BLaER1 treated with 17β-estradiol and CSF1 and Interleukin-3, amounts not matched to agents 10 nM and 100 nM (cell line): ENCODE data around the gene PAM16.

Experiments
- H3K27ac ChIP-seq, 11 experiments: shearing (Covaris generic); formaldehyde crosslinking; 2 replicates each; pipeline ENCODE4 v1.8.1; 2022
- H3K27me3 ChIP-seq, 11 experiments: shearing (Covaris generic); formaldehyde crosslinking; 2 replicates each; pipeline ENCODE4 v1.8.1; 2022
- H3K36me3 ChIP-seq, 11 experiments: shearing (Covaris generic); formaldehyde crosslinking; 2 replicates each; pipeline ENCODE4 v1.8.1; 2022
- H3K4me1 ChIP-seq, 10 experiments: shearing (Covaris generic); formaldehyde crosslinking; 2 replicates each; pipeline ENCODE4 v1.8.1; 2022
- H3K4me2 ChIP-seq, 11 experiments: shearing (Covaris generic); formaldehyde crosslinking; 2 replicates each; pipeline ENCODE4 v1.8.1; 2022
- H3K4me3 ChIP-seq, 10 experiments: shearing (Covaris generic); formaldehyde crosslinking; 2 replicates each; pipeline ENCODE4 v1.8.1; 2022
- H3K9ac ChIP-seq, 11 experiments: shearing (Covaris generic); formaldehyde crosslinking; 2 replicates each; pipeline ENCODE4 v1.8.1; 2022
- H3K9me3 ChIP-seq, 11 experiments: shearing (Covaris generic); formaldehyde crosslinking; replicated peaks in 1 of 11; 2 replicates each; pipeline ENCODE4 v1.8.1; 2022
- H4K20me1 ChIP-seq, 11 experiments: shearing (Covaris generic); formaldehyde crosslinking; 2 replicates each; pipeline ENCODE4 v1.8.1; 2022
- Cebpa-rat ChIP-seq, 11 experiments: shearing (Covaris generic); IDR thresholded peaks; 2 replicates each; pipeline ENCODE4 v1.8.1; 2022

PAM16 gene

DNA sequence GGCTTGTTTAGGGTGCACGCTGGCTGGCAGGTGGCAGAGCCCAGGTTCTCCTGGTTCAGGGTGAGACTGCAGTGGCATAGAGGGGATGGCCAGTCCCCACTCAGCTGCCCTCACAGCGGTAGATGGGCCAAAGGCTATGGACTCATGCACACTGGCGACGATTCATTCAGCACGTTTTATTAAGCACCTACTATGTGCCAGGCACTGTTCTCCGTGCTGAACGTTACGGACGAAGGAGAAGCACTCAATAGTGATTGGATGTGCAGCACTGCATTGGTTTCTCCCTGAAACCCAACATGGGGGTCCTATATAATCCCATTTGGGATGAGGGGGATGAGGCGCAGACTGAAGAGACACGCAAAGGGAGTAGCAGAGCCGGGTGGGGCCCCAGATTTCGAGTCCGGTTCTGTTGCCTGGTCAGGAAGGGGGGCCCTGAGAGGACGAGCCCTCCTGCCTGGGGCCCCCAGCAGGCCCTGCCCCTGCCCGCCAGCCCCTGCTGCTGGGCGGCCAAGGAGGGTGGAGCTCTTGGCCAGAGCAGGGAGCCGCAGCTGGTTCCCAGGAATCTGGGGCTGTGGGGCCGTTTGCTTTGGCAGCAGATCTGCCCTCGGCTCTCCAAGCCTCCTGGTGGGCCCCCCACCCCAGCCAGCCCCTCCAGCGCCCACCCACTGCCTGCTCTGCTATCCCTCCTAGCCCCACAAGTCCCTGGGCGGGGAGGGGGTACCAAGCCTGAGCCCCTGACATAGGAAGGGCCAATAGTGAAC is 26.4 kb downstream of the PAM16 start:
- no peak for TF ChIP-seq Cebpa-rat (IDR thresholded peaks at IDR 0.05)
- no peaks in the 10 kb centered on the region for H3K27me3 ChIP-seq
- H3K4me1 ChIP-seq = peaks cover 69 to 97% (median 91%) of the 10 kb centered on the region in 10 experiments
- no peaks in the 10 kb centered on the region for H3K36me3 ChIP-seq
- no peaks in the 10 kb centered on the region for H3K9me3 ChIP-seq
- no peak overlapping the region for H3K4me3 ChIP-seq
- H3K4me2 ChIP-seq = peak overlapping the region; percentile 62 to 99 (median 83)
- H4K20me1 ChIP-seq = peaks cover 25 to 90% (median 58%) of the 10 kb centered on the region in 11 experiments; a peak in 21 of 22 replicates
- peak overlapping the region in 9 of 11 experiments; percentile 5 to 63 (median 48); a peak in 11 of 22 replicates for H3K9ac ChIP-seq
- peak overlapping the region in 7 of 11 experiments; percentile 22 to 71 (median 40); a peak in 13 of 22 replicates for H3K27ac ChIP-seq

DNA sequence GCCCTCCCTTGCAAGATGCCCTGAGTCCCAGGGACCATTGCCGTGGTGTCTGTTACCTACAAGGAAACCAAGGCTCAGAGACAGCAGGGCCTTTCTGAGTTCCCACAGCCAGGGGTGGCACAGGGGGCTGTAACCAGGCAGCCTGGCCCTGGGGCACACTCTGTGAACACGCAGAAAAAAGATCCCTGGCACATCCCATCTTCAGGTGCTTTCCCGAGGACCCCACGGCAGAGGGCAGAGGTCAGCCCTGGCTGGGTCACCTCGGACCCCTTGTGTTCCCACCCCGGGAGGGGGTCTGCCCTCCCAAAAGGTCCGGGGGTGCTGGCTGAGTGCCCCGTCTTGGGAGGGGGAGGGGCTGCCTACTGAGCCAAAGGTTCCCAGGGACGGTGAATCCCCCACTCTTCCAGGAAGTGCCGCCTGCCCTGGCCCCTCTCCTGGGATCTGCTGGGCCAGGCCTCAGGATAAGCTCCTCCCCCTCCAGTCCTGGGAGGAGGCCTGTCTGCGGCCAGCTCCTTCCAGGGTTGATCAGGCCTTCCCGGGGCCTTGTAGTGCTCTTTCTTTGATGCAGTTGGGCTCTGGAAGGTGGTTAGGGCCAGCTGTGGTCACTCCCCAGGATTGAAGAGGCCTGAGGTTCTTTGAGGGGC is 27.2 kb downstream of the PAM16 start:
- Histone ChIP-seq H3K27ac (peak overlapping the region in 9 of 11 experiments; percentile 10 to 71 (median 40); a peak in 16 of 22 replicates), H3K4me1 (peaks cover 69 to 97% (median 91%) of the 10 kb centered on the region in 10 experiments), H3K4me2 (peak overlapping the region; percentile 62 to 99 (median 83)), H3K9me3 (no peaks in the 10 kb centered on the region), H4K20me1 (peaks cover 32 to 90% (median 65%) of the 10 kb centered on the region in 11 experiments; a peak in 21 of 22 replicates), H3K4me3 (no peak overlapping the region; a peak in 1 of 20 replicates), H3K36me3 (no peaks in the 10 kb centered on the region), H3K9ac (peak overlapping the region; percentile 5 to 63 (median 31); a peak in 16 of 22 replicates), H3K27me3 (no peaks in the 10 kb centered on the region)
- no peak for TF ChIP-seq Cebpa-rat (IDR thresholded peaks at IDR 0.05)

DNA sequence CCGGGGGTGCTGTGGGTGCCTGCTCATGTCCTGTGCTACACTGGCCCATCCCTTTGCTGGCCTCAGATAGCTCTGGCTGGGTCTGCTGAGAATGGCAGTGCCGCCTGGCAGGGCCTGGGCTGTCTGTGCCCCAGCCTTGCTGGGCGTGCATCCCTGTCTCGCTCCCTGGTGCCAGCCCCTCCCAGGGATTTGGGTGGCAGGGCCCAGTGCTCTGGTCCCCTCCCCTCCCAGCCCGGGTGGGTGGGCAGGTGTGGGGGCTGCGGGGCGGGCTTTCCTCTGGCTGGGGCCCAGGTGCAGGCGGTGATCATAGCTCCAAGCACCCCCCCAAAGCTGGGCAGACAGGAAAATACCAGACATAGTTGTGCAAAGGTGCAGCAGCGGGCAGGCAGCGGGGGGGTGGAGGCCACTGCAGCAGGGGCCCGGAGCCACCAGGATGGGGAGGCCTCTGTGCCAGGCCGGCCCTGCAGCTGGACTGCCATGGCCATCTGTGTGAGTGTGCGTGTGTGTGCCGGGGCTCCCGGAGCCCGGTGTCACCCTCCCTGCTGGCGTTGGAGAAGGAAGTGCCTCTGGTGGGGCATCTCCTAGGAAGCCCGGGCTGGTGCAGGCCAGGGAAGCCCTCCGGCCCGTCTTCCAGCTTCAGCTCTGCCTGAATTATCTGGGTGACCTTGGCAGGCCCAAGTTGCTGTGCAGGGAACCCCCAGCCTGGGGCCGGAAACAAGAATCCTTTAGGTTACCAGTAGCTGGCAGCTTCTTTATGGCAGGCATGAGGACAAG is 27.9 kb downstream of the PAM16 start:
- Histone ChIP-seq H3K4me2 (peak overlapping the region; percentile 62 to 99 (median 83); a peak in 21 of 22 replicates), H3K9ac (peak overlapping the region in 9 of 11 experiments; percentile 5 to 63 (median 48); a peak in 13 of 22 replicates), H3K36me3 (no peaks in the 10 kb centered on the region), H3K9me3 (no peaks in the 10 kb centered on the region), H3K27me3 (no peaks in the 10 kb centered on the region), H3K27ac (peak overlapping the region in 8 of 11 experiments; percentile 22 to 71 (median 46); a peak in 11 of 22 replicates), H3K4me3 (no peak overlapping the region), H3K4me1 (peaks cover 69 to 97% (median 91%) of the 10 kb centered on the region in 10 experiments), H4K20me1 (peaks cover 38 to 90% (median 72%) of the 10 kb centered on the region in 11 experiments; a peak in 21 of 22 replicates)
- TF ChIP-seq Cebpa-rat (IDR thresholded peaks at IDR 0.05) = no peak

- no peak for TF ChIP-seq Cebpa-rat (IDR thresholded peaks at IDR 0.05)
- H3K4me3 ChIP-seq = no peak overlapping the region
- H3K9me3 ChIP-seq = no peaks in the 10 kb centered on the region
- H4K20me1 ChIP-seq = peaks cover 45 to 99% (median 81%) of the 10 kb centered on the region in 11 experiments; a peak in 21 of 22 replicates
- peak overlapping the region in 2 of 11 experiments; percentile 9 to 15; a peak in 1 of 22 replicates for H3K9ac ChIP-seq
- H3K36me3 ChIP-seq = no peaks in the 10 kb centered on the region
- H3K4me2 ChIP-seq = peak overlapping the region in 6 of 11 experiments; percentile 32 to 100 (median 85); a peak in 8 of 22 replicates
- H3K4me1 ChIP-seq = peaks cover 74 to 100% (median 94%) of the 10 kb centered on the region in 10 experiments
- no peak overlapping the region for H3K27ac ChIP-seq
- no peaks in the 10 kb centered on the region for H3K27me3 ChIP-seq
Measured at GRCh38 chr16:4322121-4323052, 28.7 kb downstream of the PAM16 start.

DNA sequence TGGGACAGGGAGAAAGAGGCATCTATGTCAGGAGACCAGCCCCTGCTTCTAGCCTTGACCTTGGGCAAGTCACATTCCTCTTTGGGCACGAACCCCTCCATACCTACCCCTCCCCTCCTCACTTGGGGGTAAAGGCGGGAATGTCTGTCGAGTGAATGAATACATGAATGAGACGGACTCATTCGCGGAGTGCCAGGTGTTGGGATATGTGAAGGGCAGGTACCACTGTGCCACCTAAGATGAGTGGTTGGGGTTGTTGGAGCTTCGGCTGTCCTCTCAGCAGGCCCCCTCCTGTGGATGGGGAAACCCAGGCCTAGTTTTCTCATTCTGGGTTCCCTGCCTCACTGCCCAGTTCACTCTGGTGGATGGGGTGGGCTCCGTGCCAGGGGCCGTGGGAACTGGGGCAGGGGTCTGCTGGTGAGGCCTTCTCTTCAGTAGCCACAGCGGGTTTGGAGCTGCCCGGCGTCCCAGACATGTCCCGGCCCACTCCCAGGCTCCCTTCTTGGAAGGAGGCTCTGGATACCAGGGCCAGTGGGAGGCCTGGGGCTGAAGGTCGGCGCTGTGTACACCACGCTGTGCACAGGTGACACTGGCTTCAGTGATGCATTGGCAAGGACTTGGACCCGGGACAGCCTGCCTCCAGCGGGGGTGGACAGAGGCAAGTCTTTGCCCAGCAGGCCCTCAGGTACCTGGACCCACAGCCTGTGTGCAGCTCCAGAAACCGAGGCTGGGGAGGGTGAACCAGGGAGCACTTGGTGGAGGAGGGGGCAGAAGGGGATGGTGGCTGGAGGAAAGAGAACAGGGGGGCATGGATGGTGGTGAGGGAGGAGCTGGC is 29.6 kb downstream of the PAM16 start:
- Histone ChIP-seq H4K20me1 (peaks cover 49 to 99% (median 90%) of the 10 kb centered on the region in 11 experiments; a peak in 21 of 22 replicates), H3K27me3 (no peaks in the 10 kb centered on the region), H3K36me3 (no peaks in the 10 kb centered on the region), H3K4me1 (peaks cover 73 to 100% (median 94%) of the 10 kb centered on the region in 10 experiments), H3K27ac (no peak overlapping the region), H3K4me2 (peak overlapping the region in 6 of 11 experiments; percentile 10 to 100 (median 98); a peak in 4 of 22 replicates), H3K4me3 (no peak overlapping the region), H3K9ac (peak overlapping the region in 2 of 11 experiments; percentile 9; a peak in 1 of 22 replicates), H3K9me3 (no peaks in the 10 kb centered on the region)
- TF ChIP-seq Cebpa-rat (IDR thresholded peaks at IDR 0.05) = no peak

DNA sequence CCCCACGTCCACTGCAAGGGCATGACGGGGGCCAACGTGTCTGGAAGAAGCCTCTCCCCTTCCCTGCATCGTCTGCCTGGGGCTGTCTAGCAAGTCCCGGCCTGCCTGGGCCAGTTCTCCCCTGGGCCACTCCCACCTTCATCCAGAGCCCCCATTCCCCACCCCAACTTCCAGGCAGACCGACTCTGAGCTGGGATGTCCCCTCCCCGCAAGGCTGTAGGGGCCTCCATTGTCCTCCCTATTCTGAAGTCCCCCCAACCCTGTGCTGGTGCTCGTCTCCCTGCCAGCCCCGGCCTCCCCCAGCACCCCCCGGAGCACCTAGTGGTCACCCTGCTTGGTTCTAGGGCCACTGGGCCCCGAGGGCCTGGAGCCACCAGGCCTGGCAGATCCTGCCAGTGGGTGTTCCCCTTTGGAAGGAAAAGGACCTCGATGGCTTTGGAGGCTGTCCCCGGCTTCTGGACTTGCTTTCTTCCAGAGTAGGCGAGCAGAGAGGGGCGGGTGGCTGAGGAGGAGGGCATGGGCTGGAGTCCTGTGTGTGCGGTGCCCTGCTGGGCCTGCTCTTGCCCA is 30.5 kb downstream of the PAM16 start:
- Histone ChIP-seq H3K4me2 (peak overlapping the region; percentile 89 to 100 (median 99); a peak in 20 of 22 replicates), H3K4me3 (no peak overlapping the region), H3K27ac (peak overlapping the region in 1 of 11 experiments; percentile 17; a peak in 1 of 22 replicates), H3K27me3 (no peaks in the 10 kb centered on the region), H3K4me1 (peaks cover 64 to 94% (median 87%) of the 10 kb centered on the region in 10 experiments), H3K9ac (peak overlapping the region in 6 of 11 experiments; percentile 7 to 57 (median 27); a peak in 4 of 22 replicates), H3K36me3 (no peaks in the 10 kb centered on the region), H3K9me3 (no peaks in the 10 kb centered on the region), H4K20me1 (peaks cover 49 to 94% (median 90%) of the 10 kb centered on the region in 11 experiments; a peak in 21 of 22 replicates)
- TF ChIP-seq Cebpa-rat (IDR thresholded peaks at IDR 0.05) = no peak
